Thyroid gland (tissue), 4 donors: ENCODE data around the gene MGAT5B. TPM values are rescaled to one million over a fixed set of nuclear protein-coding genes. Genes with fewer than 3 reads are reported as not detected.

ENCODE experiments used
- DNase-seq, 2 donors: peaks; one replicate each; pipeline ENCODE4 v3.0.0-alpha.2; 2019
- H3K27ac ChIP-seq, 3 donors: fragments of 200-600 bp; sonication (generic); 1 replicate in 2 of 3; 2 replicates in 1 of 3; pipeline ENCODE4 v1.5.1; 2016 to 2019; ENCODE audit warnings: mild to moderate bottlenecking in 1 of 3, moderate library complexity in 1 of 3
- H3K27me3 ChIP-seq: fragments of 200-600 bp; sonication (generic); one replicate; pipeline ENCODE4 v1.5.1; 2019
- H3K36me3 ChIP-seq, 2 donors: fragments of 200-600 bp; sonication (generic); one replicate each; pipeline ENCODE4 v1.5.1; 2016 to 2019
- H3K4me1 ChIP-seq, 2 donors: fragments of 200-600 bp; sonication (generic); one replicate each; pipeline ENCODE4 v1.5.1; 2017 to 2019
- H3K4me3 ChIP-seq, 3 donors: fragments of 200-600 bp; sonication (generic); replicated peaks in 1 of 3; 1 replicate in 2 of 3; 2 replicates in 1 of 3; pipeline ENCODE4 v1.5.1; 2016; ENCODE audit warnings: mild to moderate bottlenecking in 1 of 3
- H3K9me3 ChIP-seq: fragments of 200-600 bp; sonication (generic); one replicate; pipeline ENCODE4 v1.5.1; 2017
- CTCF ChIP-seq, 6 experiments: fragments of 200-600 bp in 3 of 6; fragments of 450-650 bp in 3 of 6; sonication (generic) in 3 of 6; IDR thresholded peaks; one replicate each; pipeline ENCODE4 v1.5.1; 2016 to 2019; ENCODE audit warnings: antibody characterized with exemption in 6 of 6, mild to moderate bottlenecking in 2 of 6, inconsistent platforms in 1 of 6, moderate library complexity in 1 of 6
- POLR2A ChIP-seq, 2 donors: fragments of 450-650 bp; IDR thresholded peaks; one replicate each; pipeline ENCODE4 v1.6.1; 2017; ENCODE audit warnings: antibody characterized with exemption in 2 of 2, mild to moderate bottlenecking in 2 of 2, moderate library complexity in 1 of 2
- WGBS, 2 donors: methylation state at CpG; one replicate each; pipeline ENCODE4 v1.1.5; 2017; 5-methylcytosine and 5-hydroxymethylcytosine counted together
- intact Hi-C: fragments of 100-400 bp; cut with DNase I; formaldehyde crosslinking; loops from one replicate; pipeline ENCODE4 v1.15.1; 2023
- total RNA-seq, 4 donors: library from RNA; depleted of rRNA; stranded (reverse); fragments of >200 nt; gene quantifications; one replicate each; pipeline ENCODE4 v1.2.3, GENCODE V29; 2016

MGAT5B gene
- total RNA-seq, 4 donors from 2014 or later, result 0.22 to 7.4 (median 0.73) TPM; not detected in 1

- no peak overlapping the region for H3K4me3 ChIP-seq
- H3K27me3 ChIP-seq, result no peaks in the 10 kb centered on the region
- 80 to 81% methylated on average over 9 to 10 of the region's 12 CpGs for WGBS, 2 donors
- no peak overlapping the region for H3K27ac ChIP-seq
- no peaks in the 10 kb centered on the region for H3K9me3 ChIP-seq
- no peaks in the 10 kb centered on the region for H3K4me1 ChIP-seq
- intact Hi-C loops, result no loop called here
- DNase-seq, result no peak
- no peaks in the 10 kb centered on the region for H3K36me3 ChIP-seq
- TF ChIP-seq POLR2A (IDR thresholded peaks at IDR 0.05) (no peak), CTCF (IDR thresholded peaks at IDR 0.05) (no peak)
These were observed 53.3 kb downstream of the MGAT5B start for GRCh38 chr17:76921340-76922036.

GRCh38 chr17:76922084-76922483 lies 53.9 kb downstream of the MGAT5B start:
- no peak for DNase-seq
- Histone ChIP-seq H3K36me3 (no peaks in the 10 kb centered on the region), H3K27me3 (no peaks in the 10 kb centered on the region), H3K9me3 (no peaks in the 10 kb centered on the region), H3K27ac (no peak overlapping the region), H3K4me3 (no peak overlapping the region), H3K4me1 (no peaks in the 10 kb centered on the region)
- intact Hi-C loops, result no loop called here
- TF ChIP-seq POLR2A (IDR thresholded peaks at IDR 0.05) (no peak), CTCF (IDR thresholded peaks at IDR 0.05) (no peak)
- 13 to 31% methylated on average over 1 of the region's 1 CpG for WGBS, 2 donors

- no peak for TF ChIP-seq CTCF (IDR thresholded peaks at IDR 0.05)
- no peak for TF ChIP-seq POLR2A (IDR thresholded peaks at IDR 0.05)
- no peak overlapping the region for H3K4me3 ChIP-seq
- WGBS, 2 donors, result 83 to 90% methylated on average over 9 to 13 of the region's 13 CpGs
- H3K27me3 ChIP-seq, result no peaks in the 10 kb centered on the region
- H3K27ac ChIP-seq, result no peak overlapping the region
- intact Hi-C loops, result no loop called here
- H3K9me3 ChIP-seq, result no peaks in the 10 kb centered on the region
- no peaks in the 10 kb centered on the region for H3K4me1 ChIP-seq
- no peak for DNase-seq
- no peaks in the 10 kb centered on the region for H3K36me3 ChIP-seq
These were observed 54.8 kb downstream of the MGAT5B start for GRCh38 chr17:76922967-76923366.

GRCh38 chr17:76923491-76923890 lies 55.3 kb downstream of the MGAT5B start:
- no peak overlapping the region for H3K27ac ChIP-seq
- H3K36me3 ChIP-seq, result no peaks in the 10 kb centered on the region
- DNase-seq, result no peak
- no peaks in the 10 kb centered on the region for H3K27me3 ChIP-seq
- intact Hi-C loops, result no loop called here
- WGBS, 2 donors, result 74 to 84% methylated on average over 7 to 11 of the region's 13 CpGs
- H3K9me3 ChIP-seq, result no peaks in the 10 kb centered on the region
- TF ChIP-seq POLR2A (IDR thresholded peaks at IDR 0.05) (no peak), CTCF (IDR thresholded peaks at IDR 0.05) (no peak)
- no peak overlapping the region for H3K4me3 ChIP-seq
- no peaks in the 10 kb centered on the region for H3K4me1 ChIP-seq
